Mammary epithelial cell (primary cell): ENCODE measurements around the gene ALS2CL.

Experiments
- CTCF ChIP-seq, 2 donors: IDR thresholded peaks in 1 of 2; conservative IDR thresholded peaks in 1 of 2; 2 replicates each; pipeline ENCODE4 v1.5.1; 2011 to 2012; ENCODE audit warnings: inconsistent platforms in 2 of 2, low read length in 2 of 2, mild to moderate bottlenecking in 2 of 2, control low read depth in 1 of 2, low read depth in 1 of 2; ENCODE audit not compliant: insufficient read depth in 1 of 2; ENCODE audit errors: extremely low read depth in 1 of 2
- EZH2 ChIP-seq: IDR thresholded peaks from 2 replicates; pipeline ENCODE4 v1.6.1; 2012; ENCODE audit warnings: low read length, inconsistent platforms, borderline replicate concordance

- no peak for TF ChIP-seq CTCF (conservative IDR thresholded peaks at IDR 0.05 in 1 of 2, IDR thresholded peaks at IDR 0.05 in 1 of 2; ENCODE audit: extremely low read depth in 1 of 2, insufficient read depth in 1 of 2, low read depth in 1 of 2, low read length in 2 of 2)
- TF ChIP-seq EZH2: no peak
Observed at GRCh38 chr3:46632792-46633191, 60.7 kb downstream of the ALS2CL start.
